Stimulated activated CD8-positive, alpha-beta memory T cell treated with anti-CD3 and anti-CD28 coated beads, Interleukin-7, amount 100 ng/mL, for 1 hour (primary cell): ENCODE measurements around the gene GPR161.

Experiments used
- DNase-seq, 2 donors: peaks; one replicate each; pipeline ENCODE4 v3.0.0-alpha.2; 2020; ENCODE audit warnings: low read depth in 2 of 2

GPR161 gene

GRCh38 chr1:168146626-168147025 is 9.9 kb upstream of the GPR161 start:
- DNase-seq = no peak

- no peak for DNase-seq
These were observed 9.4 kb upstream of the GPR161 start for GRCh38 chr1:168146160-168146539.

- DNase-seq = peak; percentile 71 to 84
These were observed 8.7 kb upstream of the GPR161 start for GRCh38 chr1:168145184-168146159.

- DNase-seq = no peak
These were observed 5.2 kb upstream of the GPR161 start for GRCh38 chr1:168141871-168142385.

GRCh38 chr1:168139070-168139469 is 2.3 kb upstream of the GPR161 start:
- no peak for DNase-seq

- no peak for DNase-seq
These were observed 1.4 kb upstream of the GPR161 start for GRCh38 chr1:168138134-168138533.

- no peak for DNase-seq
These were observed 738 bp upstream of the GPR161 start for GRCh38 chr1:168137515-168137821.

- no peak for DNase-seq
These were observed 615 bp downstream of the GPR161 start for GRCh38 chr1:168135921-168136708.

GRCh38 chr1:168135116-168135920 is 1.4 kb downstream of the GPR161 start:
- DNase-seq = no peak

- DNase-seq = no peak
These were observed 2.1 kb downstream of the GPR161 start for GRCh38 chr1:168134642-168135041.

GRCh38 chr1:168134132-168134531 is 2.6 kb downstream of the GPR161 start:
- no peak for DNase-seq

- no peak for DNase-seq
These were observed 6.8 kb downstream of the GPR161 start for GRCh38 chr1:168129933-168130332.

GRCh38 chr1:168127503-168127902 is 9.2 kb downstream of the GPR161 start:
- no peak for DNase-seq

- no peak for DNase-seq
These were observed 11.7 kb downstream of the GPR161 start for GRCh38 chr1:168125051-168125450.

GRCh38 chr1:168121401-168122011 is 15.2 kb downstream of the GPR161 start:
- DNase-seq = no peak

GRCh38 chr1:168119750-168120149 is 17.0 kb downstream of the GPR161 start:
- DNase-seq = no peak

- no peak for DNase-seq
These were observed 20.4 kb downstream of the GPR161 start for GRCh38 chr1:168116327-168116799.

- no peak for DNase-seq
These were observed 21.9 kb downstream of the GPR161 start for GRCh38 chr1:168114845-168115244.

GRCh38 chr1:168112673-168113305 is 23.9 kb downstream of the GPR161 start:
- DNase-seq = no peak

- DNase-seq = no peak
These were observed 25.7 kb downstream of the GPR161 start for GRCh38 chr1:168110896-168111545.
